Caco-2 (cell line): ENCODE results near the gene SLC36A1. TPM values are rescaled to one million over a fixed set of nuclear protein-coding genes. Genes with fewer than 3 reads are reported as not detected.

ENCODE experiments used
- BruUV-seq: library from RNA; stranded (reverse); fragments of 400-500 nt; replicated peaks from 2 replicates; lab custom pipeline; 2021; lab: Mats Ljungman, UMichigan
- CTCF ChIA-PET: fragments of 300-600 bp; sonication (Branson Sonifier 250); formaldehyde crosslinking; loops from one replicate; lab custom pipeline; 2022; ENCODE audit warnings: antibody characterized with exemption; lab: Charles Lee
- POLR2A ChIA-PET: fragments of 300-600 bp; sonication (Branson Sonifier 250); formaldehyde crosslinking; loops from one replicate; lab custom pipeline; 2022; ENCODE audit warnings: antibody characterized with exemption; lab: Charles Lee
- DNase-seq, 2 experiments: peaks; one replicate each; pipeline versions ENCODE4 v3.0.0 to v3.0.0-alpha.2; 2020 to 2022
- H3K27me3 ChIP-seq: replicated peaks from 2 replicates; pipeline ENCODE4 v1.6.0; 2011; ENCODE audit warnings: low read length; ENCODE audit not compliant: control insufficient read depth, insufficient read depth
- H3K36me3 ChIP-seq: 2 replicates; pipeline ENCODE4 v1.5.1; 2011; ENCODE audit warnings: low read length; ENCODE audit not compliant: control insufficient read depth, insufficient read depth
- H3K4me1 ChIP-seq: fragments of 250-450 bp; sonication (Bioruptor Pico); 2 replicates; pipeline ENCODE4 v1.5.1; 2020; ENCODE audit warnings: mild to moderate bottlenecking
- H3K4me3 ChIP-seq: 2 replicates; pipeline ENCODE4 v1.5.1; 2011; ENCODE audit warnings: low read depth, mild to moderate bottlenecking, control low read depth, low read length
- H3K9me3 ChIP-seq: fragments of 250-450 bp; sonication (Bioruptor Pico); 2 replicates; pipeline ENCODE4 v1.5.1; 2020; ENCODE audit warnings: mild to moderate bottlenecking, moderate library complexity
- H3K27ac Mint-ChIP-seq: one replicate; pipeline ENCODE4 v1.8.0; 2022; ENCODE audit warnings: mixed read lengths; ENCODE audit not compliant: unreplicated experiment
- H3K27me3 Mint-ChIP-seq: one replicate; pipeline ENCODE4 v1.8.0; 2022; ENCODE audit warnings: mixed read lengths; ENCODE audit not compliant: insufficient read depth, unreplicated experiment
- H3K36me3 Mint-ChIP-seq: one replicate; pipeline ENCODE4 v1.8.0; 2022; ENCODE audit warnings: mild to moderate bottlenecking, mixed read lengths; ENCODE audit not compliant: insufficient read depth, unreplicated experiment
- H3K4me1 Mint-ChIP-seq: one replicate; pipeline ENCODE4 v1.8.0; 2022; ENCODE audit warnings: low read depth, mixed read lengths; ENCODE audit not compliant: unreplicated experiment
- H3K4me3 Mint-ChIP-seq: one replicate; pipeline ENCODE4 v1.8.0; 2022; ENCODE audit warnings: mild to moderate bottlenecking, moderate library complexity, mixed read lengths; ENCODE audit not compliant: unreplicated experiment
- H3K9me3 Mint-ChIP-seq: one replicate; pipeline ENCODE4 v1.8.0; 2022; ENCODE audit warnings: mixed read lengths; ENCODE audit not compliant: unreplicated experiment
- intact Hi-C: fragments of 100-400 bp; cut with micrococcal nuclease; formaldehyde crosslinking; loops from one replicate; pipeline ENCODE4 v1.10.0; 2022; ENCODE audit not compliant: unreplicated experiment
- total RNA-seq: library from RNA; stranded (reverse); gene quantifications from 2 replicates; pipeline ENCODE4 v1.2.3, GENCODE V29; 2022
- TF ChIP-seq, protein P1 (sequence below), 2 experiments: fragments of 200-600 bp in 1 of 2; IDR thresholded peaks; 1 replicate in 1 of 2; 2 replicates in 1 of 2; pipeline versions ENCODE4 v1.5.1 to v1.8.0; 2011 to 2022; ENCODE audit warnings: antibody characterized with exemption in 1 of 2, control low read depth in 1 of 2, inconsistent platforms in 1 of 2, low read depth in 1 of 2, low read length in 1 of 2, mild to moderate bottlenecking in 1 of 2, moderate library complexity in 1 of 2; ENCODE audit not compliant: insufficient read depth in 1 of 2, severe bottlenecking in 1 of 2, unreplicated experiment in 1 of 2

Gene SLC36A1
- total RNA-seq, 1 experiment from 2014 or later, result 18.2 TPM

DNA sequence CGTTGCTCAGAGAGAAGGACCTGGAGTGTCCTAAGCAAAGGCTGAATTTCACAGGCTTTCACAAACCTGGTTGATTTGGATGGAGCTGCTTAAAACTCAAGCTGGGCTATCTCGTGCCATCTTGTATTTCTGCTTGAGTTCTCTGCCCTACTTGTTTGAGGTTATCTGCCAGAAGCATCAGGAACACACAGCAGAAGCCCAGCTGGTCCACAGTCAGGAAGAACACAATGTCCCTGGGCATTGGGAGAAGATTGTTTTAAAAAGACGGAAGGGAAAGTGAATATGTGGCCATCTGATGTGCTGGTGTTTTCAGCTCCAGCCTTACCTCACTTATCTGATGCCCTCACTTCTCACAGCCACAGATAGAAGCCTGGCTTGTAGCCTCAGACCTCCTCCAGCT lies 32.9 kb upstream of the SLC36A1 start:
- no peak for DNase-seq
- H3K36me3 ChIP-seq, result no peaks in the 10 kb centered on the region; the same call in 1 of the 2 replicates
- POLR2A ChIA-PET, result no interaction called here
- TF ChIP-seq, protein P1, sequence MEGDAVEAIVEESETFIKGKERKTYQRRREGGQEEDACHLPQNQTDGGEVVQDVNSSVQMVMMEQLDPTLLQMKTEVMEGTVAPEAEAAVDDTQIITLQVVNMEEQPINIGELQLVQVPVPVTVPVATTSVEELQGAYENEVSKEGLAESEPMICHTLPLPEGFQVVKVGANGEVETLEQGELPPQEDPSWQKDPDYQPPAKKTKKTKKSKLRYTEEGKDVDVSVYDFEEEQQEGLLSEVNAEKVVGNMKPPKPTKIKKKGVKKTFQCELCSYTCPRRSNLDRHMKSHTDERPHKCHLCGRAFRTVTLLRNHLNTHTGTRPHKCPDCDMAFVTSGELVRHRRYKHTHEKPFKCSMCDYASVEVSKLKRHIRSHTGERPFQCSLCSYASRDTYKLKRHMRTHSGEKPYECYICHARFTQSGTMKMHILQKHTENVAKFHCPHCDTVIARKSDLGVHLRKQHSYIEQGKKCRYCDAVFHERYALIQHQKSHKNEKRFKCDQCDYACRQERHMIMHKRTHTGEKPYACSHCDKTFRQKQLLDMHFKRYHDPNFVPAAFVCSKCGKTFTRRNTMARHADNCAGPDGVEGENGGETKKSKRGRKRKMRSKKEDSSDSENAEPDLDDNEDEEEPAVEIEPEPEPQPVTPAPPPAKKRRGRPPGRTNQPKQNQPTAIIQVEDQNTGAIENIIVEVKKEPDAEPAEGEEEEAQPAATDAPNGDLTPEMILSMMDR (IDR thresholded peaks at IDR 0.05; ENCODE audit: insufficient read depth in 1 of 2, low read depth in 1 of 2, low read length in 1 of 2, severe bottlenecking in 1 of 2, unreplicated experiment in 1 of 2), result no peak
- intact Hi-C loops, result no loop called here
- H3K4me1 ChIP-seq, result peaks cover under 1% of the 10 kb centered on the region; the same call in 1 of the 2 replicates
- BruUV-seq, result no TSS peak
- Mint-ChIP-seq H3K4me1 (no peaks in the 10 kb centered on the region), H3K9me3 (peaks cover 40% of the 10 kb centered on the region), H3K27me3 (no peaks in the 10 kb centered on the region), H3K4me3 (no peak overlapping the region), H3K36me3 (no peaks in the 10 kb centered on the region), H3K27ac (no peak overlapping the region)
- peaks cover 19% of the 10 kb centered on the region for H3K9me3 ChIP-seq
- CTCF ChIA-PET, result no interaction called here
- H3K27me3 ChIP-seq, result no peaks in the 10 kb centered on the region
- H3K4me3 ChIP-seq, result no peak overlapping the region

DNA sequence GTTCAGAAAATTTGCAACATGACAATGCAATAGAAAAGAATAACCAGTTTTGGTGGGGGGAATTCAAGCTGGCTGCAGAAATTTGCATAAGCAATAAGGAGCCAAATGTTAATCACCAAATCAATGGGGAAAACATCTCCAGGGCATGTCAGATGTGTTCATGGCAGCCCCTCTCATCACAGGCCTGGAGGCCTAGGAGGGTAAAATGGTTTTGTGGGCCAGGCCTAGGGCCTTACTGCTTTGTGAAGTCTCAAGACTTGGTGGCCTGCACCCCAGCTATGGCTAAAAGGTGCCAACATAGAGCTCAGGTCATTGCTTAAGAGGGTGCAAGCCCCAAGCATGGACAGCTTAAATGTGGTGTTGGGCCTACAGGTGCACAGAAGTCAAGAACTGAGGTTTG lies 29.7 kb upstream of the SLC36A1 start:
- no peaks in the 10 kb centered on the region for H3K27me3 ChIP-seq
- no peaks in the 10 kb centered on the region for H3K36me3 Mint-ChIP-seq
- TF ChIP-seq, protein P1 (IDR thresholded peaks at IDR 0.05; ENCODE audit: insufficient read depth in 1 of 2, low read depth in 1 of 2, low read length in 1 of 2, severe bottlenecking in 1 of 2, unreplicated experiment in 1 of 2), result no peak
- no TSS peak for BruUV-seq
- no peaks in the 10 kb centered on the region for H3K36me3 ChIP-seq
- no peak overlapping the region for H3K27ac Mint-ChIP-seq
- POLR2A ChIA-PET, result no interaction called here
- intact Hi-C loops, result no loop called here
- DNase-seq, result no peak
- H3K27me3 Mint-ChIP-seq, result no peaks in the 10 kb centered on the region
- no peaks in the 10 kb centered on the region for H3K4me1 ChIP-seq
- H3K4me3 ChIP-seq, result no peak overlapping the region
- CTCF ChIA-PET, result no interaction called here
- H3K4me1 Mint-ChIP-seq, result peaks cover 6% of the 10 kb centered on the region
- no peak overlapping the region for H3K4me3 Mint-ChIP-seq
- peaks cover 19% of the 10 kb centered on the region for H3K9me3 ChIP-seq
- H3K9me3 Mint-ChIP-seq, result peaks cover 40% of the 10 kb centered on the region

DNA sequence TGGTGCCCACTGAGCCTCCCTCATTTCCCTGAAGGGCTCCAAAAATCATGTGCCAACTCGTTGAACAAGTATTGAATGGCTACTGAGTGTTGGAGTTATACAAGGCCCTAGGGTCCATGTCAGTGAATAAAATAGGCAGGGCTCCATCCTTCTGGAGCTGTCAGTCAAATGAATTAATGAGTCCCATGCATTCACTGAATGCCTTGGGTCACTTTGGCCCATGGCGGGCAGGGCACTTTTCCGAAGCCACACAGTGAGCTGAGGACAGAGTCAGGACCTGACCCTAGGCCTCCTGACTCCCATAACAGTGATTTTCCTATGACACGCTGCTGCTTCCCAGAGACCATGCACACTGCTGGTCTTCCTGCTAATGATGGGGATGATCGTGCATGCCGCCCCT lies 27.3 kb upstream of the SLC36A1 start:
- Histone ChIP-seq H3K4me1 (no peaks in the 10 kb centered on the region; the same call in 1 of the 2 replicates), H3K36me3 (no peaks in the 10 kb centered on the region; the same call in 1 of the 2 replicates), H3K9me3 (peaks cover 19% of the 10 kb centered on the region), H3K27me3 (no peaks in the 10 kb centered on the region), H3K4me3 (no peak overlapping the region)
- TF ChIP-seq, protein P1 (IDR thresholded peaks at IDR 0.05; ENCODE audit: insufficient read depth in 1 of 2, low read depth in 1 of 2, low read length in 1 of 2, severe bottlenecking in 1 of 2, unreplicated experiment in 1 of 2), result no peak
- peaks cover 37% of the 10 kb centered on the region for H3K9me3 Mint-ChIP-seq
- no peak overlapping the region for H3K4me3 Mint-ChIP-seq
- no peaks in the 10 kb centered on the region for H3K36me3 Mint-ChIP-seq
- no peak for DNase-seq
- BruUV-seq, result no TSS peak
- CTCF ChIA-PET, result no interaction called here
- no peak overlapping the region for H3K27ac Mint-ChIP-seq
- no peaks in the 10 kb centered on the region for H3K27me3 Mint-ChIP-seq
- POLR2A ChIA-PET, result no interaction called here
- intact Hi-C loops, result no loop called here
- H3K4me1 Mint-ChIP-seq, result peaks cover 9% of the 10 kb centered on the region
